Fibroblast of lung (primary cell): Measurements from ENCODE around the gene SDC1.

Experiments used
- EZH2 ChIP-seq: IDR thresholded peaks from 2 replicates; pipeline ENCODE4 v1.5.1; 2012; ENCODE audit warnings: low read length, control low read depth, mild to moderate bottlenecking; ENCODE audit errors: missing control alignments
- TF ChIP-seq, protein P1 (sequence below), 2 donors: IDR thresholded peaks in 1 of 2; conservative IDR thresholded peaks in 1 of 2; 1 replicate in 1 of 2; 2 replicates in 1 of 2; pipeline ENCODE4 v1.5.1; 2011 to 2012; ENCODE audit warnings: low read length in 2 of 2, control low read depth in 1 of 2, inconsistent platforms in 1 of 2, low read depth in 1 of 2, mild to moderate bottlenecking in 1 of 2

DNA sequence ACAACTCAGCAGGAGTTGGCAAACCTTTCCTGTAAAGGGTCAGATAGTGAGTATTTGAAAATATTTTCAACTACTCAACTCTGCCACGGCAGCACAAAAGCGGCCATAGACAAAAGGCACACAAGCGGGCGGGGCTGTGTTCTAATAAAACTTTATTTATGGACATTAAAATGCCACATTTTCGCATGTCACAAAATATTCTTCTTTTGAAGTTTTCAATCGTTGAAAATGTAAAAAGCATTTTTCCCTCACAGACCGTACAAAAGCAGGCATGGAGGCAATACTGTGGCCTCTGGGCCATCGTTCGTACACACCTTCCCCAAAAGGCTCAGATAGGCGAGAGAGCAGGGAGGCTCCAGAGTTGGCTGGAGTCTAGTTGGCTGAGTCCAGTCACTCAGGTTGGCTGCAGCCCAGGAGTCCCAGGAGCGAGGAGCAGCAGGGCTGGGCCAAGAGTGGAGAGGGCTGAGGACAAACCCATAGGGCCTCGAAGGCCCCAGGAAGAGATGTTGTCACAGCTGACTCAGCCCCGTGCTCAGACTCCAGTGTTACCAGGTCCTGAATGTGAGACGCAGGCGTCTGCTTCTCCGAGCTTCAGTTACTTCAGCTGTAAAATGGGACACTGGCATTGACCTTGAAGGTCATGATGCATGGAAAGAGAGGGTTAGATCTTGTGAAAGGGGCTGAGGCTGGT, 42.5 kb downstream of the SDC1 start:
- TF ChIP-seq, protein P1, sequence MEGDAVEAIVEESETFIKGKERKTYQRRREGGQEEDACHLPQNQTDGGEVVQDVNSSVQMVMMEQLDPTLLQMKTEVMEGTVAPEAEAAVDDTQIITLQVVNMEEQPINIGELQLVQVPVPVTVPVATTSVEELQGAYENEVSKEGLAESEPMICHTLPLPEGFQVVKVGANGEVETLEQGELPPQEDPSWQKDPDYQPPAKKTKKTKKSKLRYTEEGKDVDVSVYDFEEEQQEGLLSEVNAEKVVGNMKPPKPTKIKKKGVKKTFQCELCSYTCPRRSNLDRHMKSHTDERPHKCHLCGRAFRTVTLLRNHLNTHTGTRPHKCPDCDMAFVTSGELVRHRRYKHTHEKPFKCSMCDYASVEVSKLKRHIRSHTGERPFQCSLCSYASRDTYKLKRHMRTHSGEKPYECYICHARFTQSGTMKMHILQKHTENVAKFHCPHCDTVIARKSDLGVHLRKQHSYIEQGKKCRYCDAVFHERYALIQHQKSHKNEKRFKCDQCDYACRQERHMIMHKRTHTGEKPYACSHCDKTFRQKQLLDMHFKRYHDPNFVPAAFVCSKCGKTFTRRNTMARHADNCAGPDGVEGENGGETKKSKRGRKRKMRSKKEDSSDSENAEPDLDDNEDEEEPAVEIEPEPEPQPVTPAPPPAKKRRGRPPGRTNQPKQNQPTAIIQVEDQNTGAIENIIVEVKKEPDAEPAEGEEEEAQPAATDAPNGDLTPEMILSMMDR (conservative IDR thresholded peaks at IDR 0.05 in 1 of 2, IDR thresholded peaks at IDR 0.05 in 1 of 2; ENCODE audit: low read depth in 1 of 2, low read length in 2 of 2) = no peak
- TF ChIP-seq EZH2 = no peak
